ENCODE results near the gene PPDPF. TPM values are rescaled to one million over a fixed set of nuclear protein-coding genes. Genes with fewer than 3 reads are reported as not detected.

PPDPF gene
- total and polyA plus RNA-seq, 4 donors, result 176 to 386 (median 275) TPM

- Histone ChIP-seq H3K36me3 (ENCODE audit: control insufficient read depth in 1 of 2, insufficient read depth in 2 of 2, low read length in 1 of 2) (no peaks in the 10 kb centered on the region), H3K27me3 (ENCODE audit: control insufficient read depth in 1 of 2, insufficient read depth in 2 of 2, low read length in 1 of 2) (no peaks in the 10 kb centered on the region), H3K27ac (ENCODE audit: low read depth in 1 of 2, low read length in 2 of 2) (no peak overlapping the region), H3K9me3 (ENCODE audit: control insufficient read depth, low read length) (peaks cover 7% of the 10 kb centered on the region), H3K4me3 (ENCODE audit: low read length in 2 of 2) (no peak overlapping the region), H3K4me1 (ENCODE audit: control insufficient read depth in 1 of 2, insufficient read depth in 2 of 2, low read length in 2 of 2) (no peaks in the 10 kb centered on the region)
- DNase-seq (no peak), ATAC-seq (ENCODE audit: low FRiP score) (no peak)
- intact Hi-C loops (cut with DNase I), result no loop called here
- WGBS, 2 donors, result 62% methylated on average over 18 of the region's 18 CpGs
These were observed 35.7 kb upstream of the PPDPF start for GRCh38 chr20:63484651-63485403.

GRCh38 chr20:63486300-63486855 lies 34.2 kb upstream of the PPDPF start:
- no peaks in the 10 kb centered on the region for H3K27me3 ChIP-seq (ENCODE audit: control insufficient read depth in 1 of 2, insufficient read depth in 2 of 2, low read length in 1 of 2)
- H3K27ac ChIP-seq (ENCODE audit: low read depth in 1 of 2, low read length in 2 of 2), result no peak overlapping the region
- DNase-seq, result no peak
- H3K36me3 ChIP-seq (ENCODE audit: control insufficient read depth in 1 of 2, insufficient read depth in 2 of 2, low read length in 1 of 2), result no peaks in the 10 kb centered on the region
- intact Hi-C loops (cut with DNase I), result no loop called here
- ATAC-seq (ENCODE audit: low FRiP score), result no peak
- 91 to 96% methylated on average over 17 of the region's 17 CpGs for WGBS, 2 donors
- peaks cover 7% of the 10 kb centered on the region for H3K9me3 ChIP-seq (ENCODE audit: control insufficient read depth, low read length)
- no peaks in the 10 kb centered on the region for H3K4me1 ChIP-seq (ENCODE audit: control insufficient read depth in 1 of 2, insufficient read depth in 2 of 2, low read length in 2 of 2)
- no peak overlapping the region for H3K4me3 ChIP-seq (ENCODE audit: low read length in 2 of 2)

GRCh38 chr20:63487116-63487764 lies 33.3 kb upstream of the PPDPF start:
- Histone ChIP-seq H3K27ac (ENCODE audit: low read depth in 1 of 2, low read length in 2 of 2) (no peak overlapping the region), H3K4me3 (ENCODE audit: low read length in 2 of 2) (no peak overlapping the region), H3K4me1 (ENCODE audit: control insufficient read depth in 1 of 2, insufficient read depth in 2 of 2, low read length in 2 of 2) (no peaks in the 10 kb centered on the region), H3K9me3 (ENCODE audit: control insufficient read depth, low read length) (peaks cover 7% of the 10 kb centered on the region), H3K27me3 (ENCODE audit: control insufficient read depth in 1 of 2, insufficient read depth in 2 of 2, low read length in 1 of 2) (no peaks in the 10 kb centered on the region), H3K36me3 (ENCODE audit: control insufficient read depth in 1 of 2, insufficient read depth in 2 of 2, low read length in 1 of 2) (no peaks in the 10 kb centered on the region)
- 51 to 55% methylated on average over 12 to 14 of the region's 14 CpGs for WGBS, 2 donors
- DNase-seq, result no peak
- ATAC-seq (ENCODE audit: low FRiP score), result no peak
- intact Hi-C loops (cut with DNase I), result no loop called here

- WGBS, 2 donors, result 10 to 13% methylated on average over 20 to 39 of the region's 40 CpGs
- Histone ChIP-seq H3K27ac (ENCODE audit: low read depth in 1 of 2, low read length in 2 of 2) (no peak overlapping the region), H3K4me3 (ENCODE audit: low read length in 2 of 2) (no peak overlapping the region), H3K27me3 (ENCODE audit: control insufficient read depth in 1 of 2, insufficient read depth in 2 of 2, low read length in 1 of 2) (no peaks in the 10 kb centered on the region), H3K9me3 (ENCODE audit: control insufficient read depth, low read length) (peaks cover 7% of the 10 kb centered on the region), H3K4me1 (ENCODE audit: control insufficient read depth in 1 of 2, insufficient read depth in 2 of 2, low read length in 2 of 2) (no peaks in the 10 kb centered on the region), H3K36me3 (ENCODE audit: control insufficient read depth in 1 of 2, insufficient read depth in 2 of 2, low read length in 1 of 2) (no peaks in the 10 kb centered on the region)
- DNase-seq (no peak), ATAC-seq (ENCODE audit: low FRiP score) (no peak)
- intact Hi-C loops (cut with DNase I), result no loop called here
These were observed 32.8 kb upstream of the PPDPF start for GRCh38 chr20:63487781-63488241.

GRCh38 chr20:63488315-63489251 lies 32.0 kb upstream of the PPDPF start:
- ATAC-seq (ENCODE audit: low FRiP score) (no peak), DNase-seq (no peak)
- Histone ChIP-seq H3K36me3 (ENCODE audit: control insufficient read depth in 1 of 2, insufficient read depth in 2 of 2, low read length in 1 of 2) (no peaks in the 10 kb centered on the region), H3K27me3 (ENCODE audit: control insufficient read depth in 1 of 2, insufficient read depth in 2 of 2, low read length in 1 of 2) (no peaks in the 10 kb centered on the region), H3K9me3 (ENCODE audit: control insufficient read depth, low read length) (peaks cover 7% of the 10 kb centered on the region), H3K4me1 (ENCODE audit: control insufficient read depth in 1 of 2, insufficient read depth in 2 of 2, low read length in 2 of 2) (no peaks in the 10 kb centered on the region), H3K27ac (ENCODE audit: low read depth in 1 of 2, low read length in 2 of 2) (no peak overlapping the region), H3K4me3 (ENCODE audit: low read length in 2 of 2) (no peak overlapping the region)
- intact Hi-C loops (cut with DNase I), result no loop called here
- 12 to 14% methylated on average over 62 to 83 of the region's 83 CpGs for WGBS, 2 donors

- no peaks in the 10 kb centered on the region for H3K27me3 ChIP-seq (ENCODE audit: control insufficient read depth in 1 of 2, insufficient read depth in 2 of 2, low read length in 1 of 2)
- 78 to 80% methylated on average over 24 of the region's 24 CpGs for WGBS, 2 donors
- no peaks in the 10 kb centered on the region for H3K4me1 ChIP-seq (ENCODE audit: control insufficient read depth in 1 of 2, insufficient read depth in 2 of 2, low read length in 2 of 2)
- peaks cover 7% of the 10 kb centered on the region for H3K9me3 ChIP-seq (ENCODE audit: control insufficient read depth, low read length)
- intact Hi-C loops (cut with DNase I), result no loop called here
- no peak overlapping the region for H3K27ac ChIP-seq (ENCODE audit: low read depth in 1 of 2, low read length in 2 of 2)
- H3K4me3 ChIP-seq (ENCODE audit: low read length in 2 of 2), result no peak overlapping the region
- no peaks in the 10 kb centered on the region for H3K36me3 ChIP-seq (ENCODE audit: control insufficient read depth in 1 of 2, insufficient read depth in 2 of 2, low read length in 1 of 2)
- DNase-seq (peak in 1 of 2 donors; percentile 45), ATAC-seq (ENCODE audit: low FRiP score) (no peak)
These were observed 30.1 kb upstream of the PPDPF start for GRCh38 chr20:63490416-63490815.

GRCh38 chr20:63491078-63491477 lies 29.5 kb upstream of the PPDPF start:
- no peaks in the 10 kb centered on the region for H3K4me1 ChIP-seq (ENCODE audit: control insufficient read depth in 1 of 2, insufficient read depth in 2 of 2, low read length in 2 of 2)
- no peak for DNase-seq
- no peaks in the 10 kb centered on the region for H3K36me3 ChIP-seq (ENCODE audit: control insufficient read depth in 1 of 2, insufficient read depth in 2 of 2, low read length in 1 of 2)
- 80 to 85% methylated on average over 4 of the region's 4 CpGs for WGBS, 2 donors
- no peak for ATAC-seq (ENCODE audit: low FRiP score)
- H3K9me3 ChIP-seq (ENCODE audit: control insufficient read depth, low read length), result peaks cover 4% of the 10 kb centered on the region
- H3K27me3 ChIP-seq (ENCODE audit: control insufficient read depth in 1 of 2, insufficient read depth in 2 of 2, low read length in 1 of 2), result no peaks in the 10 kb centered on the region
- H3K27ac ChIP-seq (ENCODE audit: low read depth in 1 of 2, low read length in 2 of 2), result no peak overlapping the region
- intact Hi-C loops (cut with DNase I), result no loop called here
- no peak overlapping the region for H3K4me3 ChIP-seq (ENCODE audit: low read length in 2 of 2)

GRCh38 chr20:63491635-63492230 lies 28.8 kb upstream of the PPDPF start:
- DNase-seq, result no peak
- ATAC-seq (ENCODE audit: low FRiP score), result no peak
- WGBS, 2 donors, result 58 to 71% methylated on average over 4 of the region's 4 CpGs
- Histone ChIP-seq H3K36me3 (ENCODE audit: control insufficient read depth in 1 of 2, insufficient read depth in 2 of 2, low read length in 1 of 2) (no peaks in the 10 kb centered on the region), H3K4me1 (ENCODE audit: control insufficient read depth in 1 of 2, insufficient read depth in 2 of 2, low read length in 2 of 2) (no peaks in the 10 kb centered on the region), H3K27ac (ENCODE audit: low read depth in 1 of 2, low read length in 2 of 2) (no peak overlapping the region), H3K9me3 (ENCODE audit: control insufficient read depth, low read length) (no peaks in the 10 kb centered on the region), H3K4me3 (ENCODE audit: low read length in 2 of 2) (no peak overlapping the region), H3K27me3 (ENCODE audit: control insufficient read depth in 1 of 2, insufficient read depth in 2 of 2, low read length in 1 of 2) (no peaks in the 10 kb centered on the region)
- intact Hi-C loops (cut with DNase I), result no loop called here
